ENCODE data around the gene PSD4.

GRCh38 chr2:113156278-113157117 is 17.3 kb upstream of the PSD4 start:
- TF ChIP-seq POLR2AphosphoS5 (IDR thresholded peaks at IDR 0.05; ENCODE audit: low read depth, low read length) (no peak), CTCF (IDR thresholded peaks at IDR 0.05) (no peak), FOXJ3 (CRISPR knock-in tag; IDR thresholded peaks at IDR 0.05) (no peak)

Measured in SK-N-SH (cell line).